ENCODE data around the gene RET.
"Not testable (repeated sequence)": the region's sequence is repeated elsewhere in the genome, so short reads cannot be mapped to it uniquely, and the experiment has no call there.

RET gene

DNA sequence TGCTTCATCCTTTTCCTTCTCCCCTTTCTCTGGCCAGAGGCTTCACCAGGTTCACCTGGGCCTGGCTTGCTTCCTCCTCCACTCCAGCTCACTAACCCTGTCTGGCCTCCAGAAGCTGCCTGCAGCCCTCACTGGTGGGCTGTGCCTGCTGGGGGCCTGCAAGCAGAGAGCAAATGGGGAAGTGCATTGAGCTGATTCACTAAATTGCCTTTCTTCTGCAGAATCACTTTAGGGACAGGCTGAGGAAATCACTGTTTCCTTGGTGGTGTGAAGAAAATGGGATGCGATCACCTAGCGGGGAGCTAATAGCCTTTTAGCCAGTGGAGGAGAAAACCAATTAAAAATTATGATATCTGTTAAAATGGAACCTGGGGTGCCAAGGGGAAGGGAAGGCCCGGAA, 3.0 kb downstream of the RET start:
- DNase-seq, result no peak

DNA sequence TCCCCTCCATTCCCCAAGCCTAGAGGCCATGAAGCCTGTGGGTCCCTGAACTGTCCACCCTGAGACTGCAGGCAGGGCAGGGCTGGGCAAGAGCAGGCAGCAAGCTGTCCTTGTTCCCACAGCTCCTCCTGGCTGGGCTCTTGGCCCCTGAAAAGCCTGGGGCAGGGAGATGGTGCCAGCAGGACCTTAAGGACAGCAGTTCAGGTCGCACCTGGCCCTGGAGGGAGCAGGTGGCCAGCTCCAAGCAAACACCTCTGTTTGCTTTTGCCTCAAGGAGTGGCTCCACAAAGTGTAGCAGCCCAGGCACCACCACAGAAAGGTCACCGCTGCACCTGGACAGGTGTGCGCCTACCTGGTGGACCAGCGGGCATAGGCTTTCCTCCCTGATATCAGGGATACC, 5.2 kb downstream of the RET start:
- DNase-seq, result no peak

DNA sequence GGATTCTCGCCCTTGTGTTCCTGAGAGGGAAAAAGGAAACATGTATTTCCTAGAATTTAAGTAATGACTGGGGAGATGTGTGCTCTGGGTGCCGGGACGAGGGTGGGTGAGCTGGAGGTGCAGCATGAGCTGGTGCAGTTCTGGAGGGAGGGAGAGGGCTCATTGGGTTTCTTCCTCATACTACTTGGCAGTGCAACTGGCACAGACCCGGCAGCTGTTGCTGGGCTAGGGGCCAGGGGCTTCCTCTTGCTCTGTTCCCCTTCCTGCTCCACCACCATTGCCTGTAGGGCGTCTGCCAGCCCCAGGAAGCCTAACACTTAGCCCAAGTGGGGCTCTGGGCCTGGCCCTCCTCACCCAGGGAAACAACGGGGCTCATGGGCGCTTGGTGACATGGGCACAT, 5.9 kb downstream of the RET start:
- DNase-seq, result no peak

DNA sequence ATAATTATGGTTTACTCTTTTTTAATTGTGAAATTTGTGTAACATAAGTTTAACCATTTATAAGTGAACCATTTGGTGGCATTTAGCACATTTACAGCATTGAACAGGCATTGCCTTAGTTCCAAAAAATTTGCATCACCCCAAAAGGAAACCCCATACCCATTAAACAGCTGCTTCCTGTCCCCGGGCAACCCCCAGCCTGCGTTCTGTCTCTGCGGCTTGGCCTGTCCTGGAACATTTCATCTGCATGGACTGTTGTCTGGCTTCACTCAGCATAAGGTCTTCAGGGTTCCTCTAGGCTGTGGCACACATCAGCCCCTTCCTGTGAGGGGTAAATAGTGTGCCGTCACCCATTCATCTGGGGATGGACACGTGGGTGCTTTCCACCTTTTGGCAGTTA, 6.9 kb downstream of the RET start:
- DNase-seq, result no peak

DNA sequence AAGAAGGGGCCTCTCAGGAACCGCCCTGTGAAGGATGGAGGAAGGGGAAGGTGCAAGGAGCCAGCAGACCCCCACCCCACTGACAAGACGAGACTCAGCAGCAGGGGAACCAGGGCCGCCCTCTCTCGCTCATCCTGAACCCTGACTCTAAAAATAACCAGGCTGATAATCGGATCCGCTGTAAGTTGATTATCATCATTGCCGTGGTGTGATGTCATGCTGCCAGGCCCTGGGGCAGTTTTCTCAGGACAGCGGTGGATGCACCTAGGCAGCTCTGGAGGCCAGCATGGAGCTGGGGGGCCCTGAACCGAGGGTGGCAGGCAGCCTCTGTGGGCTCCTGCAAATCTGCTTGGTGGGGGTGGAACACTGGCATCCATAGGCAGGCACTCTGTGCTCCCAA, 7.9 kb downstream of the RET start:
- DNase-seq, result no peak

DNA sequence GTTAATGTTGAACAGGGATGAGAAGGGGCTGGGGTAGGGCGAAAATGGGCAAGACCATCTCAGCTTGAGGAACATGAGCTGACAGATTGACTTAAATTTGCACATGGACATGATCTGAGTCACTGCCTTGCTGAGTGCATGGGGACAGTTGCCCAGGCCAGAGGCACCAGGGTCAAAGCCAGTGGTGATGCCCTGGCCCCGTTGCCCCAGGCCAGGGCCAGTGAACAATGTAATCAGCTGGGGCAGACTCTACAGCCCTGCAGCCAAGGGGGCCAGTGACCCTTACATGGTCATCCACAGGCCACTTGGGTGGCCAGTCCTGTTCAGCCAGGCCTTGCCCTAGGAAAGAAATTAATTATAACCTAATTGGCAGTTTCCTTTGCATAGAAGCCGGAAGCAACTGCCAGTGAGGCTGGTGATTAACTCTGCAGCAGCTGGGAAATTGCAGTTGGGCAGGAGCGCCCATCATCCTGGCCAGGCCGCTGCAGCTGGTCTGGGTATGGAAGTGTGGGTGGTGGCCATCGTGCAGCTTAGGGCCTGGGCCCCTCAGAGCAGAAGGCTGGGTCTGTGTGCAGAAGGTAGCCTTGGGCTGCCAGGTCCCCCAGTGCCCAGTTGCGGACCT, 9.6 kb downstream of the RET start:
- DNase-seq, result no peak

DNA sequence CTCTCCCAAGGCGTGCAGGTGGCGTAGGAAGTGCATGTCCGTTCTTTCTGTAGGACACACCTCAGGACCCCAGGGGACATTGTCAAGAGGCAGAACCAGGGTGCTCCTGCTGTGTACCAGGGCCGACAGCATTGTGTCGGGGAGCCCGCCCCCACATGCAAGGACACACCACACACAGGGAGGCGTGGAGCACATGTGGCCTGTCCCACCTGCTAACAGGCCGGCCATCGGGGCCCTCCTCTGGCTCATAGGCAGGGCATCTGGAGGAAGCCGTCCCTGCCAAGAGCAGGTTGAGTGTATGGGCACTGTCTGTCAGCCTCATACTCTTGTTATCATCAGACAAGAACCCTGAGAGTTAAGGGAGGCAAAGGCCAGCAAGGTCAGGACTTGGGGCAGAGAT, 12.7 kb downstream of the RET start:
- DNase-seq, result no peak

DNA sequence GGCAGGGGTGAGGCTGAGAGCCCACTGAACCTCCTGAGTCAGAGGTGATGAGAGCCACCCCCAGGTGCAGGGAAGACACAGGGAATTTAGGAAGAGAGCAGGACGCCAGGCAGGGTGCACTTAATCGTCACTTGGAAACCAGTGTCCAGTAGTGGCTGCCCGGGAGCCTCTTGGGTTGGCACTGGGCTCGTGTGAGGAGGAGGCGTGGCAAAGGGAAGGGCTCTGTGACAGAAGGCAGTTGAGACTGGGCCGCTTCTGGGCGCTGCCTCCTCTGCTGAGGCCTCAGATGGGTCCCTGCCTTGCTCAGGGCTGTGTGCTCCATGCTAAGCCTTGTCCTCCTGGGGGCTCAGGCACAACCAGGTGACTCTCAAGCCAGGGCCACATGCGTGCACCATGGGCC, 13.3 kb downstream of the RET start:
- no peak for DNase-seq

DNA sequence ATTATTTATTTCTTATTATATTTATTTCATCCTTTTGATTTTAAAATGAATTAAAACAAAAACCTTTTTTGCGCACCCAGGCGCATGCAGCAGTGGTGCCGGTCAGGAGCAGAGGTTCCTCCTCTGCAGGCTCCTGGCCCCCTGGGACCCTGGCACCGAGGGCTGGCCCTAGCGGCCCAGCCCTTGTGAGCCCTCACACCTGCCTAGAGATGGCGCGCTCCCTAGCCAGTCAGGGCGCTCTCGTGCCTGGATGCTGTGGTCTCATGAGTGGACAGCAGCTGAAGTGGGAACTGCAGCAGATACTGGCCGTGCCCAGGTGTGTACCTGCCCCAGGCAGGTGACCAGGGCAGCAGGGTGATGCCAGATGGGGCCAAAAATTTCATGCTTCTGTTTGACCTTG, 13.8 kb downstream of the RET start:
- no peak for DNase-seq

DNA sequence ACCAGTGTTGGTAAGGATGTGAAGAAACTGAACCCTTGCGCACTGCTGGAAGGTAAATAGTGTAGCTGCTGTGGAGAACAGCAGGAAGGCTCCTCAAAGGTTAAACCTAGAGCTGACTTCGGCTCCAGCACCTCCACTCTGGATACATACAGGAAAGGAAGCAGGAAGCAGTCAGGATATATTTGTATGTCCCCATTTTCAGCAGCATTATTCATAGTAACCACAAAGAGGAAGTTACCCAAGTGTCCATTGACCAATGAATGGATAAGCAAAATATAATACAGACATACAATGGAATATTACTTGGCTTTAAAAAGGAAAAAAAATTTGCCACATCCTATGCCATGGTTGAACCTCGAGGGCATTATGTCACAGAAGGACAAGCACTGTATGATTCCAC, 15.0 kb downstream of the RET start:
- no peak for DNase-seq

DNA sequence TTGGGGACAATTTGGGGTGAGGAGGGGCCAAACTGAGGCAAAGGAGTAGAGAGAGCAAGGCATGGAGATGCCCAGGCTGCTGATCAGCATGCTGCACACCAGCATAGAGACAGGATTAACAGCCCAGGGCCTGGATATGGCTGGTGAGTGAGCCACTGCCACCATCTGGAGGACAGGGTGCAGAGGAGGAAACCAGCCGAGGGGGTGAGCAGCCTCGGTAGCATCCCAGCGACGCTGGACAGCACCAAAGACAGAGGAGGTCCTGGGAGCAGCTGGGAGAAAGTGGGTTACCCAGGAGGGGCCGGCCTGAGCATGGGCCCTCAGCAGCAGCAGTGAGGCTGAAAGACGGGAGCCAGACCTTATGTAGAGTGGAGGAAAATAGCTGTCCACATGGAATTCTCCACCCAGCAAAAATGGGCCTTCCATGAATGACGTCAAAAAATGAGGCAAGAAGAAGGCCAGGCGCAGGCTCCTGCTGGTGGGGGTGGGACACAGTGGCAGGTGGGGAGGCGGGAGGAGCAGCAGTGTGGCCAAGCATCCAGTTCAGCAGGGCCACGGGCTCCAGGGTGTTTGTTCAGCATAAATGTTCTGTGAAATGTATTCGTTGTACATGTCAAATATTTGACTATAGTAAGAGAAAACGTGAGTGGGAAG, 16.7 kb downstream of the RET start:
- DNase-seq, result no peak

DNA sequence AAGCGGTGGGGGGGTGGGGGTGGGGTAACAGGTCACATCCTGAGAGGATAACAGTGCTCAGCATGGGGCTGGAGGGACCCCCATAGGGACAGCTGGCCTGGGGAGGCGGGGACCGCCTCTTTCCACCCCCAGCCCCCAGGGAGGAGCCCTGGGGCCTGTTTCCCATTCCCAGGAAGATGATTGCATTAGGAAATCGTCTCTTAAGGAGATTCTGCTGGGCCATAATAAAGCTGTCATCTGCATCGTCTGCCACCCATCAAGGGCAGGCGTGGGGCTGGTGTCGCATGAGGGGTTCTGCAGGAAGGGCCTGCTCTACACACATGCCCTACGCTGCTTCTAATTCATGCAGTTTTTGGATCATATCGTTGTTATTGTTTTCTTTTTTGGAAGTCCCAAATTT, 17.2 kb downstream of the RET start:
- no peak for DNase-seq

DNA sequence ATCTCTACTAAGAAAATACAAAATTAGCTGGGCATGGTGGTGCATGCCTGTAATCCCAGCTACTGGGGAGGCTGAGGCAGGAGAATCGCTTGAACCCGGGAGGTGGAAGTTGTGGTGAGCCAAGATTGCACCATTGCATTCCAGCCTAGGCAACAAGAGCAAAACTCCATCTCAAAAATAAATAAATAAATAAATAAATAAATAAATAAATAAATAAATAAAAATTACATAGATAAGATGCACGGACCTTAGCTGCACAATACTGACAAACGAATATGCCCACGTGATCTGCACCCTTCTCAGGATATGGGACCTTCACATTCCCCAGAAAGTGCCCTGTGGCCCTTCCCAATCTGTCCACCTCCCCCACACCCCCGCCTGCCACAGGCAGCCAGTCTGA, 22.5 kb downstream of the RET start:
- DNase-seq, result not testable (repeated sequence)

DNA sequence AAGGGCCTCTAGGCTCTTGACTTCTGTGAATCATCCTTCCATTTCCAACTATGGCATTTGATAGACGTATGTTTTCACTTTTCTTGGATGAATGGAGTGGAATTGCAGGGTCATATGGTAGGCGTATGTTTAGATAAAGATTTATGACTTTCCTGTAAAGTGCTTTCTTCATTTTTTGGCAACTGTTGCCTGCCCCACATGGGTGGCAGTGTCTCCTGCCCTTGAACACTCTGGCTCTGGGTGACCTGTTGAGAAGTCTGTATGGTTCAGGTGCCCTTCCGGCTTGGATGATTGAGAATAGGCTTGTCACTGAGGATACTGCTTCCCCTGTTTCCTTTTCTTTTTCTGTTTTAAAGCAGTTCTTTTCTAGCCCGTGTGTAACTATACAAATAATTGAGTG, 23.1 kb downstream of the RET start:
- DNase-seq, result no peak

DNA sequence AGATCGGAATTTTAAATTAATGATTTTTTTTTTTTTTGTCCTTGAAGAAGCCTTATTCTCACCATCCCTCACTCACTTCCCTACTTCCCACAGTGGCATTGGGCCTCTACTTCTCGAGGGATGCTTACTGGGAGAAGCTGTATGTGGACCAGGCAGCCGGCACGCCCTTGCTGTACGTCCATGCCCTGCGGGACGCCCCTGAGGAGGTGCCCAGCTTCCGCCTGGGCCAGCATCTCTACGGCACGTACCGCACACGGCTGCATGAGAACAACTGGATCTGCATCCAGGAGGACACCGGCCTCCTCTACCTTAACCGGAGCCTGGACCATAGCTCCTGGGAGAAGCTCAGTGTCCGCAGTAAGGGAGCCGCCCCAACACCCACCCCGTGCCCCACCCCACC, 23.5 kb downstream of the RET start:
- no peak for DNase-seq

DNA sequence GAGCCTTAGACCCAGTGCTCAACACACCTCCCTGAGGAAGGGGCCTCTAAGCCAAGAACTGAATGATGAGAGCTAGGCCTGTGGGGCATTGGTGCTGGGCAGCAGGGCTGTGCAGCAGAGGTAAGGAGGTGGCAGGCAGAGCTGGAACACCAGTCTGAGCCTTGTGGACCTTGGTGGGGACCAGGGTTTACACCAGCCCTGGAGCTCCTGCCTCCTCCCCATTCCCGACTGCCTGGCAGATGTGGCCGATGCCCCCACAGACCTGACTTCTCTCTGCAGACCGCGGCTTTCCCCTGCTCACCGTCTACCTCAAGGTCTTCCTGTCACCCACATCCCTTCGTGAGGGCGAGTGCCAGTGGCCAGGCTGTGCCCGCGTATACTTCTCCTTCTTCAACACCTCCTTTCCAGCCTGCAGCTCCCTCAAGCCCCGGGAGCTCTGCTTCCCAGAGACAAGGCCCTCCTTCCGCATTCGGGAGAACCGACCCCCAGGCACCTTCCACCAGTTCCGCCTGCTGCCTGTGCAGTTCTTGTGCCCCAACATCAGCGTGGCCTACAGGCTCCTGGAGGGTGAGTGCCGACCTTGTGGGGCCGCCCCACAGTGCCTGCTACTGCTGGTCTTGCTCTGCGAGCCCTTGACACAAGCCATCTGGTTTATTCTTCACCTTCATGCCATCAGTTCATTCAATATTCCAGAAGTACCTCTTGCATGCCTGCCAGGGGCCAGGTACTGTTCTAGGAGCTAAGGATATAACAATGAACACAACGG, 25.4 kb downstream of the RET start:
- DNase-seq, result no peak

DNA sequence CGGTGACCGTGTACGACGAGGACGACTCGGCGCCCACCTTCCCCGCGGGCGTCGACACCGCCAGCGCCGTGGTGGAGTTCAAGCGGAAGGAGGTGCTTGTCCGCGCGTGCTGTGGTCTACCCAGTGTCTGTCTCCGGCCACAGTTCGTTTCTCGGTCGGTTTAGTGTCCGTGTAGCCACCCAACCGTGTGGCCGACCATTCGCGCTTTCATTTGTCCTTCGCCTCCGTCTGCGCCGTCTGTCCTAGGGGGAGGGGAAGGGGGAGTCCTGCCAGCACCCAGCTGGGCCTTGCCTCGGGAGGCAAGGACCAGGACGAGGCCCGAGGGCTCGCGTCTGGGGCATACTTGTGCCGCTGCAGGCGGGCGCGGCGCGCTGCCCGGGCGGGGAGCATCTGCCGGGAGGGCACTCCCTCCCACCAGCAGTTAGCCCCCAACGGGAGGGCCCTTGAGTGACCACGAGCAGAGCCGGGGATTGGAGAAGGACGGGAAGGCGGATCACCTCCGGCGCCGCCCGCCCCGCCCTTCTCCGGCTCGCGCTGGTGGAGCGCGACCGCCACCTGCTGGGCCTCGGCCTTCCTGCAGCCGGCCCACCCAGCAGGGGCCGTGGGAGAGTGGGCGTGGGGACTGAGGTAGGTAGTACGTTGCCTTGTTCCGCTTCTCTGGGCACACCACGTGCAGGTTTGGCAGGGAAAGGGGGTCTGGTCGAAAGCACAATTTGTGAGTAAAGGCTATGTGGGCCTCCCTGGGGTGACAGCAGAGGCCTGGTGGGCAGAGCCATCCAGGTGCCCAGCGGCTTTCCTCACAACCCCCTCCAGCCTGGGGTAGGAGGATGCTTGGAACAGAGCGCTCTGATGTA, 28.5 kb downstream of the RET start:
- peak; percentile 81 for DNase-seq

DNA sequence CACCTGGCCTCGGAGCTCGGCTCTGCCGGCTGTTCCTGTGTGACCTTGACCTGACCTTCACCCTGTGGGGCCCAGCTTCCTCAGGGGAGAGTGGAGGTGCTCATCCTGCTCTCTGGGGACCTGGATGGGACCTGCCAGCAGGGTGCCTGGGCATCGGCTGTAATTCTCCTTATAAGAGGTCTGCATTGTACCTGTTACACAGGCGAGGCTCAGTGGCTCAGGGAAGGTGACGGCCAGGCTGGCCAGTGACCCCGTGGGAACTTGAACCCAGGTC, 29.0 kb downstream of the RET start:
- no peak for DNase-seq

DNA sequence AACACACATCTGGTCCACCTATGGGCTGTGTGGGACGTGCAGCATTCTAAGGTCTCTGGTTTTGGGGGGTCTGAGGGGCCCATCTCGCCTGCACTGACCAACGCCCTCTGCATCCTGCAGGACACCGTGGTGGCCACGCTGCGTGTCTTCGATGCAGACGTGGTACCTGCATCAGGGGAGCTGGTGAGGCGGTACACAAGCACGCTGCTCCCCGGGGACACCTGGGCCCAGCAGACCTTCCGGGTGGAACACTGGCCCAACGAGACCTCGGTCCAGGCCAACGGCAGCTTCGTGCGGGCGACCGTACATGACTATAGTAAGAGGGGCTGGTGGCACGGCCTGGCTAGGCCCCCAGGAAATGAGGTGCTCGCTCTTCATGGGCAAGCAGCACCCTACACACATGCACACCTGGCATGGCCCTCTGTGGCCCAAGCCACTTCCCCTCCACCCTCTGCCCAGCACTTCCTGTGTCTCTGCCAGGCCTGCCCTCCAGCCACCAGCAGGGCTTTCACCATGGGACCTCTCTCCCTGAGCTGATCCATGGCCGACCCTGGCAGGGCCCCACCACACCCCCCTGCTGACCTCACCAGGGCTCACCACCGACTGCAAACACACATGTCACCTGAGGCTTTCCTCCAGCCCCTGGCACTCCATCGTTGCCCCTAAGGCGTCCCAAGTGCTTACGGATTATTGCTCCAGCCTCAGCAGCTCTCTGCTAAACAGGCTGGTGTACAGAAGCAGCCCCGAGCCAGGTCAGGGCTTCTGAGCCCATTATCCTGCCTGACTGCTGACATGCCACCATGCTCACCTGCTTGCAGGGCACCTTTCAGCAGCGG, 29.6 kb downstream of the RET start:
- DNase-seq, result no peak

DNA sequence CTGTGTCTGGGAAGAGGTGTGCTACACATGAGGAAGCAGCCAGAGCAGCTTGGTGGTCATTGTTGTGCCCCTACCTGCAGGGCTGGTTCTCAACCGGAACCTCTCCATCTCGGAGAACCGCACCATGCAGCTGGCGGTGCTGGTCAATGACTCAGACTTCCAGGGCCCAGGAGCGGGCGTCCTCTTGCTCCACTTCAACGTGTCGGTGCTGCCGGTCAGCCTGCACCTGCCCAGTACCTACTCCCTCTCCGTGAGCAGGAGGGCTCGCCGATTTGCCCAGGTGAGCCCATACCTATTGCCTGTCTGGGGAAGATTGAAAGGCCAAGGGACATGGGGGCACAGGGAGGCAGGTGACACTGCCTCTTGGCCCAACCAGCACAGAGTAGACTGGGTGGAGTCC, 32.1 kb downstream of the RET start:
- DNase-seq, result no peak

DNA sequence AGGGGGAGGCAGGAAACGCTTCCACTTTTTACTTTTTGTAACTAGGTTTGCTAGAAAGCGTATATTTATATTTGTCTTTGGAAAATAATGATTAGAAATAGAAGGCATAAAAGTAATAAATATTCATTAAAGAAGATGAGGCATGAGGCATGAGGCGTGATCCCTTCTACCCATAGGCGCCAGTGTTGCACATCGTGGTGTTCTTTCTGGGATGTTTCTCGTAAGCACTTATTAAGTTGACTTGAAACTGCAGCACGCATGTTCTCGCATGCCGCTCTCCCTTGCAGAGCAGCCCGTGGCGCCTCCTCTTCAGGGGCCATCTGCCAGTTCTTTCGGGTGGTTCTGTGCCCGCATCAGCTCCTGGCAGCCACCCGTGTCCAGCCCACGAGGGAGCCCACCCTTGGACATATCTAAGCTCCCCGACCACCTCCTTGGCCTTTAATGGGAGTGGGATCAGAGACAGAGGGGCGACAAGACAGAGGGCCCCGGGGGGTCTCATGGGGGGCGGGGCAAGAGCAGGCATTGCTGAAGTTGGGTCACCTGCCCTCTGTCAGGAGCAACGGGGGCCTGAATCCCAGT, 32.9 kb downstream of the RET start:
- no peak for DNase-seq

DNA sequence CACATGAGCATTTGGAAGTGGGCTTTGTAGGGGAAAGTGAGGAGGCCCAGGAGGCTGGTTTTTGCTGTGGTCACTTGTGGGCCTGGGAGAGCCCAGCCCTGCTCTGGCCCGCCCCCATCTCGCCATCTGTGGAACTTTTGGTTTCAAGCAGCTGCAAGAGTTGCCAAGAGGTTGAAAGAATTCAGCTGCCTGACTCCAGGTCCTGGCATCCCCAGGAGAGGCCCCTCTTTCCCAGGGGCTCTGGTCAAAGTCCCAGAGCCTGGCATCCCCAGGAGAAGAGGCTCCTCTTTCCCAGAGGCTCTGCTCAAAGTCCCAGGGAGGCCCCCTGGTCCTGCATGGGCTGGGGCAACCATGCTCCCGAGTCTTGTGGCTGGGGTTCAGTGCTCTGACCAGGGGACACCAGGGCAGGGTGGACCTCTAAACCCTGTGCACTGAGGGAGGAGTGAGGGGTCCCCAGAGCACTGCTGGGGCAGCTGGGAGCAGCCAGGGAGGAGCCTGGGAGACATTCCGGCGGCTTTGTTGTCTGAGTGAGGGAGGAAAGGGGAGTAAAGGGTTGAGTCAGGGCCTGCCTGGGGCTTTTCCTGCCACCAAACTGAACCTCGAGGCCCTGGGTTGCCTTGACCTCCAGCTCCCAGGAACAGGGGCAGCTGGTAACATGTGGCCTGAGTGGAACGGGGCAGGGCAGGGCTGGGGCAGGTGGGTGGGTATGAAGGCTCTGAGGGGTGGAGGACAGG, 33.6 kb downstream of the RET start:
- DNase-seq, result no peak

Measured in stimulated activated CD4-positive, alpha-beta T cell treated with anti-CD3 and anti-CD28 coated beads, Interleukin-4, amount 100 ng/mL, for 1 hour (primary cell).